Astrocyte of the cerebellum (primary cell): Measurements from ENCODE around the gene CTNNA2.

ENCODE experiments used
- DNase-seq: peaks from one replicate; pipeline ENCODE4 v3.0.0-alpha.2; 2011; ENCODE audit warnings: low read depth
- H3K4me3 ChIP-seq: 2 replicates; pipeline ENCODE4 v1.5.1; 2011; ENCODE audit warnings: mild to moderate bottlenecking, low read depth, low read length, moderate library complexity
- in situ Hi-C: cut with HindIII; loops from 2 replicates; pipeline ENCODE4 v1.10.0; 2017; ENCODE audit warnings: low sequenced_read_pairs
- TF ChIP-seq, protein P1 (sequence below): IDR thresholded peaks from 2 replicates; pipeline ENCODE4 v1.5.1; 2012; ENCODE audit warnings: low read length, low read depth, moderate library complexity, mild to moderate bottlenecking; ENCODE audit errors: missing control alignments

Gene CTNNA2

GRCh38 chr2:80529466-80530165 is 1016.8 kb downstream of the CTNNA2 start:
- TF ChIP-seq, protein P1, sequence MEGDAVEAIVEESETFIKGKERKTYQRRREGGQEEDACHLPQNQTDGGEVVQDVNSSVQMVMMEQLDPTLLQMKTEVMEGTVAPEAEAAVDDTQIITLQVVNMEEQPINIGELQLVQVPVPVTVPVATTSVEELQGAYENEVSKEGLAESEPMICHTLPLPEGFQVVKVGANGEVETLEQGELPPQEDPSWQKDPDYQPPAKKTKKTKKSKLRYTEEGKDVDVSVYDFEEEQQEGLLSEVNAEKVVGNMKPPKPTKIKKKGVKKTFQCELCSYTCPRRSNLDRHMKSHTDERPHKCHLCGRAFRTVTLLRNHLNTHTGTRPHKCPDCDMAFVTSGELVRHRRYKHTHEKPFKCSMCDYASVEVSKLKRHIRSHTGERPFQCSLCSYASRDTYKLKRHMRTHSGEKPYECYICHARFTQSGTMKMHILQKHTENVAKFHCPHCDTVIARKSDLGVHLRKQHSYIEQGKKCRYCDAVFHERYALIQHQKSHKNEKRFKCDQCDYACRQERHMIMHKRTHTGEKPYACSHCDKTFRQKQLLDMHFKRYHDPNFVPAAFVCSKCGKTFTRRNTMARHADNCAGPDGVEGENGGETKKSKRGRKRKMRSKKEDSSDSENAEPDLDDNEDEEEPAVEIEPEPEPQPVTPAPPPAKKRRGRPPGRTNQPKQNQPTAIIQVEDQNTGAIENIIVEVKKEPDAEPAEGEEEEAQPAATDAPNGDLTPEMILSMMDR: no peak
- in situ Hi-C loops: no loop called here
- no peak overlapping the region for H3K4me3 ChIP-seq
- no peak for DNase-seq

GRCh38 chr2:80530442-80531064 is 1017.7 kb downstream of the CTNNA2 start:
- TF ChIP-seq, protein P1: no peak
- DNase-seq: no peak
- in situ Hi-C loops: no loop called here

DNA sequence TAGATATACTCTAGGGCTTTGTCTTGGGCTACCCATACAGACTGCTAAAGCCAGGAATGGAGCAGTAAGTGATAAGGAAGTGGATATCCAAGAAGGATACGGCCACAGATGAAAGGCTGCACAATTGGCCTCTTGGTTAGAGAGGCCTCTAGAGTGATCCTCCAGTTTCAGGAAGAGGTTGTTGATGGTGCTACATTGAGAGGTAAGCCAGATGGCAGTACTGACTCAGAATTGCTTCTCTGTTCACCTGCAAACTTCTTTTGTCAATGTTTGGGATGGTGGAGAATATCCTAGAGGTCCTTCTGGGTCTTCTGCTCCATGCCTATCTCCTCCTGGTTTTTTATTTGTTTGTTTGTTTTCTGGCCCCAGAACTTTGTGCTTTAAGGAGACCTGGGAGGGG is 1018.5 kb downstream of the CTNNA2 start:
- no peak overlapping the region for H3K4me3 ChIP-seq
- in situ Hi-C loops: no loop called here
- DNase-seq: no peak
- TF ChIP-seq, protein P1: no peak

More at GRCh38 chr2:80530442-80531064, 1017.7 kb downstream of the CTNNA2 start:
- H3K4me3 ChIP-seq: no peak overlapping the region

- no peak for DNase-seq
- H3K4me3 ChIP-seq: no peak overlapping the region
- in situ Hi-C loops: no loop called here
- TF ChIP-seq, protein P1: no peak
Observed at GRCh38 chr2:80545420-80546210, 1032.8 kb downstream of the CTNNA2 start.

DNA sequence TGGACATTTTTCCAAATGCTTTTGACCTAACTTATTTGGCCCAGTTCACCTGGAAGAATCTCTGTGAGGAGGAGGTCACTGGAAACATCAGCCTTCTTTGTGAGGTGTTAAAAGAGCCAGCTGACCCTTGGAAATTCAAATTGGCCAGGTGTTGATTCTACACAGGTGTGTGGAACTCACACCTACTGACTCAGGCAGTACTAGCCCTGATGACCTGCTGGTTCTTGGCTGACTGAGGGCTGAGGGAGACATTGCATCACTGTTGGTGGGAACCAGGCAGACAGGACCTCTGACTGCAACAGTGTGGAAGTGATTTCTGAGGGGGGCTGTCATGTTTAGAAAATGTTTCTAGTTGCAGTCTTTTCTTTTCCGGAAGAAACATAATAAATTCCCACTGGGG is 1033.9 kb downstream of the CTNNA2 start:
- DNase-seq: no peak
- in situ Hi-C loops: no loop called here
- no peak overlapping the region for H3K4me3 ChIP-seq
- TF ChIP-seq, protein P1: no peak

DNA sequence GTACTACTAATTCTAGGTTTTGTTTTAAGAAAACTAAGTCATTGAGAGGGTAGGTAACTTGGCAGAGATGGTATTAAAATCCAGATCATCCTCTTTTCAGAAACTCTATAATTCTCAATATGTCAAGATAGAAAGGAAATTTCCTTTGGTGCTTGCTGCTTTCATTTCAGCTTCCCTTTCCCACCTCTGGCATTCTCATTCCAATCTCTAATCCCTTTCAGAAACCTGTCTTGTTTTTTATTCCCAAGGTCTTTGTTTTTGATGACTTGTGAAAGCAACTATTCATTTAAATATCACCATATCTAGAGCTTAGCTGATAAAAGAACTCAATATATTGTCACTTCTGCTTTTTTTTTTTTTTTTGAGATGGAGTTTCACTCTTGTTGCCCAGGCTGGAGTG is 1034.5 kb downstream of the CTNNA2 start:
- in situ Hi-C loops: no loop called here

More for the DNA sequence above, 1034.5 kb downstream of the CTNNA2 start:
- no peak overlapping the region for H3K4me3 ChIP-seq
- TF ChIP-seq, protein P1: no peak
- DNase-seq: no peak
